ENCODE measurements around the gene PSIP1.
"Not testable (repeated sequence)": the region's sequence is repeated elsewhere in the genome, so short reads cannot be mapped to it uniquely, and the experiment has no call there.

PSIP1 gene

DNA sequence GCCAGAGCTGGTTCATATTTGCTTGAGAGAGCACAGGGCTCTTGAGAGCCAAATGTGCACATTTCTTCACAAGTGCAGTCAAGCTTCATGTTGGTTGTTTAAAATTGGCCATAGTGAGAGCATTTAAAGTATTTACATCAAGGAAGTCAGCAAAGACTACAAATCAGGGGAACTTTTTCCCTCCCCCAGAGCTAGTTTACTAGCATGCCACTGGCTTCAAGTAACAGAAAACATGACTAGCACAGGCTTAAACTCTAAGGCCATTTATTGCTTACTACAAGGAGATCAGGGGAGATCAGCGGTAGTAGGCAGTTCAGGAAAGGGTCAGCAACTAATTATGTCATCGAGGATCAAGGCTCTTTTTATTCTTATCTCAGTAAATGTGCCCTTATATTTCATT lies 31.1 kb upstream of the PSIP1 start:
- Histone ChIP-seq H3K9me2 (ENCODE audit: low read depth, low read length) (no peaks in the 10 kb centered on the region), H3K36me3 (ENCODE audit: insufficient read depth, low read length) (no peaks in the 10 kb centered on the region; the same call in 1 of the 2 replicates), H3K27ac (ENCODE audit: low read depth, low read length, poor library complexity, severe bottlenecking) (no peak overlapping the region), H3K9me3 (ENCODE audit: low read length) (no peaks in the 10 kb centered on the region), H3K9ac (ENCODE audit: low read length) (no peak overlapping the region), H3K27me3 (ENCODE audit: insufficient read depth, low read length) (no peaks in the 10 kb centered on the region), H3K4me2 (ENCODE audit: low read length) (no peak overlapping the region), H4K20me1 (ENCODE audit: insufficient read depth, low read length) (no peaks in the 10 kb centered on the region), H3K4me1 (ENCODE audit: insufficient read depth, low read length, severe bottlenecking) (no peaks in the 10 kb centered on the region), H3K4me3 (ENCODE audit: low read depth, low read length, poor library complexity, severe bottlenecking) (no peak overlapping the region), H2AFZ (ENCODE audit: low read length) (no peak overlapping the region), H3F3A (ENCODE audit: insufficient read depth, low read length) (no peaks in the 10 kb centered on the region), H3K79me2 (ENCODE audit: insufficient read depth, low read length) (no peaks in the 10 kb centered on the region)
- TF ChIP-seq, protein P1, sequence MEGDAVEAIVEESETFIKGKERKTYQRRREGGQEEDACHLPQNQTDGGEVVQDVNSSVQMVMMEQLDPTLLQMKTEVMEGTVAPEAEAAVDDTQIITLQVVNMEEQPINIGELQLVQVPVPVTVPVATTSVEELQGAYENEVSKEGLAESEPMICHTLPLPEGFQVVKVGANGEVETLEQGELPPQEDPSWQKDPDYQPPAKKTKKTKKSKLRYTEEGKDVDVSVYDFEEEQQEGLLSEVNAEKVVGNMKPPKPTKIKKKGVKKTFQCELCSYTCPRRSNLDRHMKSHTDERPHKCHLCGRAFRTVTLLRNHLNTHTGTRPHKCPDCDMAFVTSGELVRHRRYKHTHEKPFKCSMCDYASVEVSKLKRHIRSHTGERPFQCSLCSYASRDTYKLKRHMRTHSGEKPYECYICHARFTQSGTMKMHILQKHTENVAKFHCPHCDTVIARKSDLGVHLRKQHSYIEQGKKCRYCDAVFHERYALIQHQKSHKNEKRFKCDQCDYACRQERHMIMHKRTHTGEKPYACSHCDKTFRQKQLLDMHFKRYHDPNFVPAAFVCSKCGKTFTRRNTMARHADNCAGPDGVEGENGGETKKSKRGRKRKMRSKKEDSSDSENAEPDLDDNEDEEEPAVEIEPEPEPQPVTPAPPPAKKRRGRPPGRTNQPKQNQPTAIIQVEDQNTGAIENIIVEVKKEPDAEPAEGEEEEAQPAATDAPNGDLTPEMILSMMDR (IDR thresholded peaks at IDR 0.05; ENCODE audit: low read length), result no peak
- TF ChIP-seq EZH2 (IDR thresholded peaks at IDR 0.05; ENCODE audit: borderline replicate concordance, low read length), result no peak

DNA sequence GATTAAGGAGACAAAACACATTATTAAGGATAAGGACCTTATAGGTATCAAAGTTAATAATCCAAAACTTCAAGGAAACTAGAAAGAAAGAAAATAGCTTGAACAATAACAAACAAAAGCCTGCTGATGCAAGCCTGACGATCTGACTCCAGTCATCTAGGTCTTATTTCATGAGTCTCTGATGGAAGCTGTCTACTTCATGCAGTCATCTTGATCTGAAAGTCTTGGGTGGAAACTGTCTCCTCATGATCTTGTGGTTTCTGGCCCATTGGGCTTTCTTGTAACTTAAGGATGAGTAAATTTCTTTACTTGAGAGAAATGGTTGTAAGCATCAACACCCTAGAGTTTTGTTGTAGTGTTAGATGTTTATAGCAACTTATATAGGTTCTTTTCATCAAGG lies 20.6 kb upstream of the PSIP1 start:
- H3F3A ChIP-seq (ENCODE audit: insufficient read depth, low read length), result no peaks in the 10 kb centered on the region
- H3K4me3 ChIP-seq (ENCODE audit: low read depth, low read length, poor library complexity, severe bottlenecking), result no peak overlapping the region
- no peaks in the 10 kb centered on the region for H4K20me1 ChIP-seq (ENCODE audit: insufficient read depth, low read length)
- no peak overlapping the region for H3K9ac ChIP-seq (ENCODE audit: low read length)
- no peak overlapping the region for H3K4me2 ChIP-seq (ENCODE audit: low read length)
- no peaks in the 10 kb centered on the region for H3K4me1 ChIP-seq (ENCODE audit: insufficient read depth, low read length, severe bottlenecking)
- H3K27me3 ChIP-seq (ENCODE audit: insufficient read depth, low read length), result no peaks in the 10 kb centered on the region
- H3K27ac ChIP-seq (ENCODE audit: low read depth, low read length, poor library complexity, severe bottlenecking), result no peak overlapping the region
- no peak overlapping the region for H2AFZ ChIP-seq (ENCODE audit: low read length)
- no peak for TF ChIP-seq EZH2 (IDR thresholded peaks at IDR 0.05; ENCODE audit: borderline replicate concordance, low read length)
- TF ChIP-seq, protein P1 (IDR thresholded peaks at IDR 0.05; ENCODE audit: low read length), result no peak
- H3K79me2 ChIP-seq (ENCODE audit: insufficient read depth, low read length), result no peaks in the 10 kb centered on the region
- H3K9me3 ChIP-seq (ENCODE audit: low read length), result 0 out of 2 replicates have a peak, but pooled peaks cover 2% of the 10 kb centered on the region
- H3K36me3 ChIP-seq (ENCODE audit: insufficient read depth, low read length), result no peaks in the 10 kb centered on the region
- H3K9me2 ChIP-seq (ENCODE audit: low read depth, low read length), result no peaks in the 10 kb centered on the region

DNA sequence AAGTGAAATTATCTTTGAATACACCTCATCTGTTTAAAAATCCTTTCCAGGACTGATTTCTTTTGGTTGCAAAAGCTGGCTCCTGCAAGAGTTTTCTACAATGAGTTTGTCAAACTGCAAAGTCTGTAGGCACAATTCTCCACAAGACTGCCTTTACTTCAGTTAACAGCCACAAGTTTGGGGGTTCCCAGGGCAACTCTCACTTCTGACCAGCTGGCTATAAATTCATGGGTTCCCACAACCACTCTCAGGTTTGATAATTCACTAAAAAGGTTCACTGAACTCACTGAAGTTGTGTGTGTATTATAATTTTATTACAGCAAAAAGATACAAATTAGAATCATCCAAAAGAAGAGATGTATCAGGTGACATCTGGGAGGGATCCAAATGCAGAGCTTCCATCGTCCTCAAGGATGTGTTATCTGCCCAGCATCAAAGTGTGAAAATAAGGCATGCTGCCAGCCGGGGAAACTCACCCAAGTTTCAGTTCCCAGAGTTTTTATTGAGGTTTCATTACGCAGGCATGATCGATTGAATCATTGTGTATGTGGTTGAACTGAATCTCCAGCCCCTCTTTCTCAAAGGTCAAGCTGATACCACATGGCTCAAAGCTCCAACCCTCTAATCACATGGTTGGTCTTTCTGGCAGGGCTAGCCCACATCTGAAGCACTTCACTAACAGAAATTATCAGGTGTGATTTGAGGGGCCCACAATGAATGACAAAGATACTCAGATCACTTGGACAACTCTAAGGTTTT lies 19.0 kb upstream of the PSIP1 start:
- H3K27me3 ChIP-seq (ENCODE audit: insufficient read depth, low read length), result no peaks in the 10 kb centered on the region
- TF ChIP-seq, protein P1 (IDR thresholded peaks at IDR 0.05; ENCODE audit: low read length), result no peak
- no peak for TF ChIP-seq EZH2 (IDR thresholded peaks at IDR 0.05; ENCODE audit: borderline replicate concordance, low read length)
- no peaks in the 10 kb centered on the region for H3K36me3 ChIP-seq (ENCODE audit: insufficient read depth, low read length)
- no peak overlapping the region for H3K9ac ChIP-seq (ENCODE audit: low read length)
- H4K20me1 ChIP-seq (ENCODE audit: insufficient read depth, low read length), result no peaks in the 10 kb centered on the region
- H3K9me2 ChIP-seq (ENCODE audit: low read depth, low read length), result no peaks in the 10 kb centered on the region
- no peak overlapping the region for H3K4me2 ChIP-seq (ENCODE audit: low read length)
- H2AFZ ChIP-seq (ENCODE audit: low read length), result no peak overlapping the region
- no peak overlapping the region for H3K4me3 ChIP-seq (ENCODE audit: low read depth, low read length, poor library complexity, severe bottlenecking)
- 0 out of 2 replicates have a peak, but pooled peaks cover 2% of the 10 kb centered on the region for H3K9me3 ChIP-seq (ENCODE audit: low read length)
- H3K4me1 ChIP-seq (ENCODE audit: insufficient read depth, low read length, severe bottlenecking), result no peaks in the 10 kb centered on the region
- no peaks in the 10 kb centered on the region for H3F3A ChIP-seq (ENCODE audit: insufficient read depth, low read length)
- H3K27ac ChIP-seq (ENCODE audit: low read depth, low read length, poor library complexity, severe bottlenecking), result no peak overlapping the region
- H3K79me2 ChIP-seq (ENCODE audit: insufficient read depth, low read length), result no peaks in the 10 kb centered on the region

DNA sequence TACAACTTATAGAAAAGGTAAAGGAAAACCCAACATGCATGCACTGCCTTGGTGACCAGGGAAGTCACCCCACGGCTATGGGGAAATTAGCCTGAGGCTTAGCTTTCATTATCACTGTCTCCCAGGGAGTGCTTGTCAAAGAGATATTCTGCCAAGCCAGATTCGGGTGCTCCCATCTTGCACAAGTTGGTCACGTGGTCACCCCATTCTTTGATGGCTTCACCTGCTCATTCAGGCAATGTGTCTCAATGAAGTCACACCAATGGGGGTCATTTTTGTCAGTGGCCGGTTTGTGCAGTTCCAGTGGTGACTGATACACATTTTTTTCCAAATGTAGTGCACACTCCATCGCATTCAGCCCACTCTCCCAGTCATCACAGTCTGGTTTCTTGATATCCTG lies 16.3 kb upstream of the PSIP1 start:
- not testable (repeated sequence) for H2AFZ ChIP-seq (ENCODE audit: low read length); H3K27ac ChIP-seq (ENCODE audit: low read depth, low read length, poor library complexity, severe bottlenecking); H3K4me2 ChIP-seq (ENCODE audit: low read length); H3K4me3 ChIP-seq (ENCODE audit: low read depth, low read length, poor library complexity, severe bottlenecking); H3K4me1 ChIP-seq (ENCODE audit: insufficient read depth, low read length, severe bottlenecking); H3K9ac ChIP-seq (ENCODE audit: low read length); H4K20me1 ChIP-seq (ENCODE audit: insufficient read depth, low read length); H3F3A ChIP-seq (ENCODE audit: insufficient read depth, low read length); H3K9me3 ChIP-seq (ENCODE audit: low read length); H3K9me2 ChIP-seq (ENCODE audit: low read depth, low read length); H3K36me3 ChIP-seq (ENCODE audit: insufficient read depth, low read length); H3K79me2 ChIP-seq (ENCODE audit: insufficient read depth, low read length); H3K27me3 ChIP-seq (ENCODE audit: insufficient read depth, low read length)

Measured in OCI-LY1 (cell line).